CD14-positive monocyte (primary cell): Measurements from ENCODE around the gene OTUD3. TPM values are rescaled to one million over a fixed set of nuclear protein-coding genes. Genes with fewer than 3 reads are reported as not detected.

ENCODE experiments used
- DNase-seq, 3 donors: peaks; one replicate each; pipeline ENCODE4 v3.0.0-alpha.2; 2011 to 2022
- H2AFZ ChIP-seq: 2 replicates; pipeline ENCODE4 v1.6.0; 2012; ENCODE audit warnings: mild to moderate bottlenecking, low read depth, low read length, inconsistent platforms; ENCODE audit not compliant: insufficient read depth, poor library complexity, severe bottlenecking
- H3K27ac ChIP-seq, 2 donors: 1 replicate in 1 of 2; 2 replicates in 1 of 2; pipeline ENCODE4 v1.5.1; 2012 to 2013; ENCODE audit warnings: low read length in 2 of 2, control low read depth in 1 of 2, inconsistent platforms in 1 of 2, low read depth in 1 of 2, mild to moderate bottlenecking in 1 of 2
- H3K27me3 ChIP-seq, 2 donors: one replicate each; pipeline versions ENCODE4 v1.6.0 to v1.6.1; 2011 to 2013; ENCODE audit warnings: low read length in 2 of 2; ENCODE audit not compliant: control insufficient read depth in 2 of 2, insufficient read depth in 2 of 2
- H3K36me3 ChIP-seq, 2 donors: replicated peaks in 1 of 2; 1 replicate in 1 of 2; 2 replicates in 1 of 2; pipeline versions ENCODE4 v1.5.1 to v1.6.1; 2012 to 2013; ENCODE audit warnings: low read length in 2 of 2, control low read depth in 1 of 2, inconsistent platforms in 1 of 2, mild to moderate bottlenecking in 1 of 2; ENCODE audit not compliant: insufficient read depth in 2 of 2, control insufficient read depth in 1 of 2
- H3K4me1 ChIP-seq, 2 donors: 1 replicate in 1 of 2; 2 replicates in 1 of 2; pipeline versions ENCODE4 v1.5.1 to v1.6.1; 2012 to 2013; ENCODE audit warnings: low read length in 2 of 2, control low read depth in 1 of 2, inconsistent platforms in 1 of 2, mild to moderate bottlenecking in 1 of 2, moderate library complexity in 1 of 2; ENCODE audit not compliant: insufficient read depth in 2 of 2, control insufficient read depth in 1 of 2
- H3K4me2 ChIP-seq: replicated peaks from 2 replicates; pipeline ENCODE3; 2012; ENCODE audit warnings: low read length, moderate library complexity, mild to moderate bottlenecking; ENCODE audit not compliant: poor library complexity, severe bottlenecking; ENCODE audit errors: extremely low read depth
- H3K4me3 ChIP-seq, 3 experiments: fragments of 200-600 bp in 1 of 3; sonication (generic) in 1 of 3; replicated peaks in 1 of 3; 1 replicate in 2 of 3; 2 replicates in 1 of 3; pipeline ENCODE4 v1.5.1; 2011 to 2013; ENCODE audit warnings: low read length in 3 of 3, mild to moderate bottlenecking in 3 of 3, control low read depth in 2 of 3, low read depth in 2 of 3, inconsistent platforms in 1 of 3, moderate library complexity in 1 of 3
- H3K79me2 ChIP-seq: 2 replicates; pipeline ENCODE4 v1.6.0; 2012; ENCODE audit warnings: mild to moderate bottlenecking, control low read depth, inconsistent platforms, low read length, moderate library complexity; ENCODE audit not compliant: insufficient read depth
- H3K9ac ChIP-seq: 2 replicates; pipeline ENCODE4 v1.6.0; 2017; ENCODE audit warnings: low read length, mild to moderate bottlenecking; ENCODE audit not compliant: insufficient read depth, poor library complexity, severe bottlenecking
- H3K9me3 ChIP-seq, 2 donors: replicated peaks in 1 of 2; 1 replicate in 1 of 2; 2 replicates in 1 of 2; pipeline versions ENCODE4 v1.5.1 to v1.6.1; 2012 to 2013; ENCODE audit warnings: low read length in 2 of 2, control low read depth in 1 of 2; ENCODE audit not compliant: control insufficient read depth in 1 of 2, insufficient read depth in 1 of 2
- H4K20me1 ChIP-seq: 2 replicates; pipeline ENCODE4 v1.6.0; 2012; ENCODE audit warnings: mild to moderate bottlenecking, low read length, control low read depth, moderate library complexity; ENCODE audit not compliant: insufficient read depth
- H3K27ac Mint-ChIP-seq, 7 donors: one replicate each; pipeline ENCODE4 v1.8.0; 2020; ENCODE audit warnings: mild to moderate bottlenecking in 7 of 7, mixed read lengths in 7 of 7, moderate library complexity in 6 of 7, inconsistent platforms in 2 of 7
- H3K27me3 Mint-ChIP-seq, 3 donors: one replicate each; pipeline ENCODE4 v1.8.0; 2021 to 2022; ENCODE audit warnings: low read depth in 3 of 3, mild to moderate bottlenecking in 3 of 3, mixed read lengths in 3 of 3, moderate library complexity in 3 of 3, inconsistent platforms in 1 of 3
- H3K36me3 Mint-ChIP-seq, 2 donors: one replicate each; pipeline ENCODE4 v1.8.0; 2020; ENCODE audit warnings: mixed read lengths in 2 of 2, inconsistent platforms in 1 of 2, mild to moderate bottlenecking in 1 of 2
- H3K4me1 Mint-ChIP-seq: one replicate; pipeline ENCODE4 v1.8.0; 2020; ENCODE audit warnings: mild to moderate bottlenecking, mixed read lengths
- H3K4me3 Mint-ChIP-seq, 2 donors: one replicate each; pipeline ENCODE4 v1.8.0; 2020; ENCODE audit warnings: mild to moderate bottlenecking in 2 of 2, mixed read lengths in 2 of 2, moderate library complexity in 1 of 2
- H3K9me3 Mint-ChIP-seq, 7 donors: one replicate each; pipeline ENCODE4 v1.8.0; 2020 to 2022; ENCODE audit warnings: mixed read lengths in 7 of 7, mild to moderate bottlenecking in 6 of 7, moderate library complexity in 6 of 7, inconsistent platforms in 2 of 7
- CTCF ChIP-seq: fragments of 200-600 bp; IDR thresholded peaks from one replicate; pipeline ENCODE4 v1.8.0; 2022; ENCODE audit warnings: antibody characterized with exemption, mild to moderate bottlenecking
- WGBS: methylation state at CpG from one replicate; pipeline ENCODE4 v1.1.5; 2013; ENCODE audit warnings: missing lambda C conversion rate; ENCODE audit not compliant: insufficient coverage; 5-methylcytosine and 5-hydroxymethylcytosine counted together
- intact Hi-C, 2 donors: fragments of 100-400 bp; cut with micrococcal nuclease; formaldehyde crosslinking; loops; one replicate each; pipeline versions ENCODE4 v1.15.0 to v1.15.1; 2023
- polyA plus RNA-seq, 3 donors: library from polyadenylated mRNA; depleted of rRNA in 1 of 3; unstranded in 2 of 3; stranded (reverse) in 1 of 3; fragments of 300-500 nt in 2 of 3; fragments of >200 nt in 1 of 3; fragmentation: Illumina TruSeq in 2 of 3; gene quantifications; 1 replicate in 2 of 3; 2 replicates in 1 of 3; pipeline ENCODE4 v1.2.3, GENCODE V29; 2012 to 2021

Gene OTUD3
- polyA plus RNA-seq, 3 donors, result 0.05 to 3.8 (median 1.2) TPM

GRCh38 chr1:19921310-19921709, 39.1 kb downstream of the OTUD3 start:
- H3K4me3 ChIP-seq, result no peak overlapping the region
- intact Hi-C loops, result loop anchor here in 1 of 2 donors (5.0 to 10.0 kb wide), 2 partner anchors 271 to 563 kb away; partner anchors contain the start of gene CAMK2N1
- H3K4me1 ChIP-seq, result no peaks in the 10 kb centered on the region
- no peaks in the 10 kb centered on the region for H3K79me2 ChIP-seq
- H4K20me1 ChIP-seq, result no peaks in the 10 kb centered on the region
- H3K27ac Mint-ChIP-seq, result no peak overlapping the region
- no peak overlapping the region for H3K4me2 ChIP-seq
- no peaks in the 10 kb centered on the region for H3K4me1 Mint-ChIP-seq
- peaks cover 2 to 4% (median 3%) of the 10 kb centered on the region in 3 donors for H3K27me3 Mint-ChIP-seq
- no peak for TF ChIP-seq CTCF
- no peak overlapping the region for H2AFZ ChIP-seq
- no peaks in the 10 kb centered on the region for H3K9me3 Mint-ChIP-seq
- no peak for DNase-seq
- H3K4me3 Mint-ChIP-seq, result no peak overlapping the region
- H3K9me3 ChIP-seq, result no peaks in the 10 kb centered on the region
- no peaks in the 10 kb centered on the region for H3K27me3 ChIP-seq
- no peaks in the 10 kb centered on the region for H3K36me3 Mint-ChIP-seq
- no peak overlapping the region for H3K27ac ChIP-seq
- H3K9ac ChIP-seq, result no peak overlapping the region
- no peaks in the 10 kb centered on the region for H3K36me3 ChIP-seq
- 84% methylated on average over 13 of the region's 13 CpGs for WGBS

- Histone ChIP-seq H3K9ac (no peak overlapping the region), H2AFZ (no peak overlapping the region), H4K20me1 (no peaks in the 10 kb centered on the region), H3K9me3 (no peaks in the 10 kb centered on the region), H3K36me3 (no peaks in the 10 kb centered on the region), H3K27me3 (no peaks in the 10 kb centered on the region), H3K4me1 (no peaks in the 10 kb centered on the region), H3K4me3 (no peak overlapping the region), H3K4me2 (no peak overlapping the region), H3K27ac (no peak overlapping the region), H3K79me2 (no peaks in the 10 kb centered on the region)
- Mint-ChIP-seq H3K27me3 (peaks cover 3 to 5% (median 4%) of the 10 kb centered on the region in 3 donors), H3K9me3 (no peaks in the 10 kb centered on the region), H3K4me3 (no peak overlapping the region), H3K4me1 (no peaks in the 10 kb centered on the region), H3K27ac (peak overlapping the region in 1 of 7 donors; percentile 33), H3K36me3 (no peaks in the 10 kb centered on the region)
- TF ChIP-seq CTCF, result no peak
- intact Hi-C loops, result loop anchor here in 1 of 2 donors (5.0 to 10.0 kb wide), 2 partner anchors 270 to 563 kb away; partner anchors contain the start of gene CAMK2N1
- WGBS, result 86% methylated on average over 14 of the region's 17 CpGs
- no peak for DNase-seq
Observed at GRCh38 chr1:19922015-19922688, 40.0 kb downstream of the OTUD3 start.
